ENCODE results near the gene FZD4. TPM values are rescaled to one million over a fixed set of nuclear protein-coding genes. Genes with fewer than 3 reads are reported as not detected.

The FZD4 gene
- total RNA-seq, 1 experiment from 2014 or later = 4.4 TPM

GRCh38 chr11:86901599-86901998 is 53.6 kb downstream of the FZD4 start:
- no peak overlapping the region for H3K9ac ChIP-seq (ENCODE audit: low read length)
- no peak for ATAC-seq
- ChIA-PET CTCF (interaction anchor here (0.5 kb wide), 1 partner anchor 12 kb away, joined by 3 read pairs; no protein-coding TSS in a partner anchor), RAD21 (ENCODE audit: low non-redundant PET in 1 of 2, low total read pairs in 2 of 2, uncharacterized antibody in 2 of 2, unreplicated experiment in 2 of 2) (no interaction called here), POLR2A (no interaction called here)
- H3K79me2 ChIP-seq (ENCODE audit: insufficient read depth, low read length) = no peaks in the 10 kb centered on the region
- no peaks in the 10 kb centered on the region for H4K20me1 ChIP-seq (ENCODE audit: insufficient read depth)
- no peaks in the 10 kb centered on the region for H3K4me1 ChIP-seq (ENCODE audit: control insufficient read depth in 1 of 2, insufficient read depth in 2 of 2, low read length in 2 of 2)
- BruUV-seq (replicated peaks) = no TSS peak
- H3K4me3 ChIP-seq (replicated peaks in 1 of 2; ENCODE audit: low read depth in 1 of 2, low read length in 2 of 2) = no peak overlapping the region
- no peaks in the 10 kb centered on the region for H3K9me3 ChIP-seq (ENCODE audit: control insufficient read depth in 1 of 2, insufficient read depth in 1 of 2, low read depth in 1 of 2, low read length in 2 of 2)
- H3K36me3 ChIP-seq (ENCODE audit: control insufficient read depth in 1 of 2, insufficient read depth in 2 of 2, low read length in 2 of 2) = no peaks in the 10 kb centered on the region
- H3K4me2 ChIP-seq (ENCODE audit: low read length) = no peak overlapping the region
- H3K9me2 ChIP-seq (ENCODE audit: insufficient read depth) = peaks cover 3% of the 10 kb centered on the region; the same call in 1 of the 2 replicates
- no peak for DNase-seq (ENCODE audit: low read depth, low spot score)
- intact Hi-C loops (cut with micrococcal nuclease) = no loop called here
- no peak overlapping the region for H2AFZ ChIP-seq (ENCODE audit: low read depth, low read length, poor library complexity, severe bottlenecking)
- H3K27me3 ChIP-seq (ENCODE audit: insufficient read depth, low read length) = no peaks in the 10 kb centered on the region
- H3K27ac ChIP-seq (ENCODE audit: low read depth, low read length) = no peak overlapping the region
- TF ChIP-seq JUND (IDR thresholded peaks at IDR 0.05) = no peak

- no peak for TF ChIP-seq CTCF (IDR thresholded peaks at IDR 0.05 in 2 of 3, conservative IDR thresholded peaks at IDR 0.05 in 1 of 3; ENCODE audit: borderline replicate concordance in 1 of 3, insufficient read depth in 1 of 3, low read depth in 2 of 3, low read length in 2 of 3)
- no peak for TF ChIP-seq SIN3A (IDR thresholded peaks at IDR 0.05; ENCODE audit: low read depth)
- no peak for TF ChIP-seq MAX (IDR thresholded peaks at IDR 0.05)
- no peak for TF ChIP-seq ATF3 (IDR thresholded peaks at IDR 0.05)
- TF ChIP-seq POLR2A (IDR thresholded peaks at IDR 0.05; ENCODE audit: borderline replicate concordance, extremely low read depth, insufficient read depth, insufficient read length) = no peak
- no peak for TF ChIP-seq SRF (IDR thresholded peaks at IDR 0.05; ENCODE audit: low read depth)
- TF ChIP-seq CBX3 (IDR thresholded peaks at IDR 0.05; ENCODE audit: low read depth) = no peak
- no peak for TF ChIP-seq ZFX (IDR thresholded peaks at IDR 0.05)
- TF ChIP-seq TCF7L2 (IDR thresholded peaks at IDR 0.05; ENCODE audit: borderline replicate concordance, extremely low read depth, insufficient read depth, insufficient read length) = no peak
- no peak for TF ChIP-seq ZNF274 (IDR thresholded peaks at IDR 0.05; ENCODE audit: low read depth, low read length)
- TF ChIP-seq JUND (IDR thresholded peaks at IDR 0.05) = no peak
- no peak for TF ChIP-seq SP1 (IDR thresholded peaks at IDR 0.05; ENCODE audit: low read depth)
- no peak for TF ChIP-seq ZBTB33 (IDR thresholded peaks at IDR 0.05; ENCODE audit: extremely low read depth, insufficient replicate concordance, low read length)
- no peak for TF ChIP-seq EZH2phosphoT487 (IDR thresholded peaks at IDR 0.05; ENCODE audit: borderline replicate concordance)
- H3K4me2 ChIP-seq (ENCODE audit: low read length) = no peak overlapping the region
- intact Hi-C loops (cut with micrococcal nuclease) = no loop called here
- H3K36me3 ChIP-seq (ENCODE audit: control insufficient read depth in 1 of 2, insufficient read depth in 2 of 2, low read length in 2 of 2) = no peaks in the 10 kb centered on the region
- H3K9me3 ChIP-seq (ENCODE audit: control insufficient read depth in 1 of 2, insufficient read depth in 1 of 2, low read depth in 1 of 2, low read length in 2 of 2) = no peaks in the 10 kb centered on the region
- DNase-seq (ENCODE audit: low read depth, low spot score) (no peak), ATAC-seq (no peak)
- H3K9me2 ChIP-seq (ENCODE audit: insufficient read depth) = peaks cover 3% of the 10 kb centered on the region; the same call in 1 of the 2 replicates
- H3K27ac ChIP-seq (ENCODE audit: low read depth, low read length) = no peak overlapping the region
- H3K27me3 ChIP-seq (ENCODE audit: insufficient read depth, low read length) = no peaks in the 10 kb centered on the region
- POLR2A ChIA-PET = no interaction called here
- no TSS peak for BruUV-seq (replicated peaks)
- no peaks in the 10 kb centered on the region for H3K4me1 ChIP-seq (ENCODE audit: control insufficient read depth in 1 of 2, insufficient read depth in 2 of 2, low read length in 2 of 2)
- RAD21 ChIA-PET (ENCODE audit: low non-redundant PET in 1 of 2, low total read pairs in 2 of 2, uncharacterized antibody in 2 of 2, unreplicated experiment in 2 of 2) = no interaction called here
- no peak overlapping the region for H3K9ac ChIP-seq (ENCODE audit: low read length)
- H4K20me1 ChIP-seq (ENCODE audit: insufficient read depth) = no peaks in the 10 kb centered on the region
- CTCF ChIA-PET = no interaction called here
- H2AFZ ChIP-seq (ENCODE audit: low read depth, low read length, poor library complexity, severe bottlenecking) = no peak overlapping the region
- no peak overlapping the region for H3K4me3 ChIP-seq (replicated peaks in 1 of 2; ENCODE audit: low read depth in 1 of 2, low read length in 2 of 2)
- no peaks in the 10 kb centered on the region for H3K79me2 ChIP-seq (ENCODE audit: insufficient read depth, low read length)
Measured at GRCh38 chr11:86900162-86900561, 55.0 kb downstream of the FZD4 start.
